ENCODE data around the gene NPM1. TPM values are rescaled to one million over a fixed set of nuclear protein-coding genes. Genes with fewer than 3 reads are reported as not detected.
A peak's percentile ranks its signal among the peaks of the same experiment; 100 is the strongest.

The NPM1 gene
- total and polyA plus RNA-seq, 2 donors (not counting 1 experiment from before 2014, with no cell fraction given): 158 to 920 TPM

DNA sequence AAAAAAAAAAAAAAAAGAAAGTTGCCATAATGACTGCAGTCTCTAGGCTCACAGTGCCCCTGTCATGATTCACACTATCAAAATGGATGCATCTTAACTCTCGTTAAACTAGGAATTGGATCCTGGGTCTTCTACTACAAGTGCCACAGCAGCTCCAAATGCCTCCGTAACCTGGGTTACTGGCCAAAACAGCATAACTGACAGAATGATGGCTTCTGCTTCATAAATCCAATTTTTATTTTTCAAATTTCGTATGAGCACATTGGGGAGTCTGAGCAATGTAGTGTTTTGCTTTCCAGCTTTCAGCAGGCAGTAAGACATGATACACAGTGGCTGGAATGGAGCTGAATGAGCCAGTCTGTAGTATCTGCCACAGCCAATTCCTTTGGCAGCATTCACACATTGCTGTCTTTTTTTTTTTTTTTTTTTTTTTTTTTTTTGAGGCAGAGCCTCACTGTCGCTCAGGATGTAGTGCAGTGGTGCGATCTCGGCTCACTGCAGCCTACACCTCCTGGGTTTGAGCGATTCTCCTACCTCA, 36.0 kb upstream of the NPM1 start:
- ChIA-PET POLR2A (interaction anchor here (0.7 kb wide), 1 partner anchor 16 kb away, joined by 5 read pairs; no protein-coding TSS in a partner anchor), CTCF (interaction anchor here (1.3 kb wide), 1 partner anchor 10 kb away, joined by 4 read pairs; no protein-coding TSS in a partner anchor)
- no peak overlapping the region for H3K27ac Mint-ChIP-seq
- Histone ChIP-seq H3K9me3 (ENCODE audit: control extremely low read depth in 1 of 3, control insufficient read depth in 2 of 3, insufficient read depth in 1 of 3, low read length in 2 of 3) (no peaks in the 10 kb centered on the region), H3K36me3 (replicated peaks in 1 of 2; ENCODE audit: control extremely low read depth in 1 of 2, control insufficient read depth in 1 of 2, extremely low read depth in 1 of 2, insufficient read depth in 2 of 2, low read length in 1 of 2) (no peaks in the 10 kb centered on the region), H2AFZ (ENCODE audit: insufficient read depth, low read depth, low read length, poor library complexity, severe bottlenecking) (no peak overlapping the region), H3K27me3 (replicated peaks in 1 of 4; ENCODE audit: control extremely low read depth in 1 of 4, control insufficient read depth in 3 of 4, insufficient read depth in 4 of 4, low read length in 3 of 4) (no peaks in the 10 kb centered on the region), H3K4me2 (replicated peaks; ENCODE audit: low read depth, low read length, poor library complexity, severe bottlenecking) (no peak overlapping the region), H3K79me2 (ENCODE audit: control insufficient read depth, insufficient read depth, low read length) (no peaks in the 10 kb centered on the region), H3K4me3 (ENCODE audit: control extremely low read depth in 1 of 5, extremely low read depth in 1 of 5, insufficient read depth in 1 of 5, low read depth in 2 of 5, low read length in 4 of 5) (no peak overlapping the region), H3K9ac (ENCODE audit: low read length) (no peak overlapping the region), H3K27ac (ENCODE audit: low read length in 2 of 2) (no peak overlapping the region), H4K20me1 (ENCODE audit: control insufficient read depth, insufficient read depth, low read length, poor library complexity, severe bottlenecking) (no peaks in the 10 kb centered on the region), H3K4me1 (ENCODE audit: control insufficient read depth in 2 of 2, insufficient read depth in 2 of 2, low read length in 2 of 2) (no peaks in the 10 kb centered on the region)
- no peaks in the 10 kb centered on the region for H3K9me3 Mint-ChIP-seq (ENCODE audit: insufficient read depth)
- peaks cover 6% of the 10 kb centered on the region for H3K27me3 Mint-ChIP-seq
- WGBS (ENCODE audit: insufficient coverage): 100% methylated on average over 2 of the region's 7 CpGs
- no peak overlapping the region for H3K4me3 Mint-ChIP-seq
- ATAC-seq (ENCODE audit: low read depth): no peak
- intact Hi-C loops (cut with micrococcal nuclease): no loop called here
- TF ChIP-seq, protein P1, sequence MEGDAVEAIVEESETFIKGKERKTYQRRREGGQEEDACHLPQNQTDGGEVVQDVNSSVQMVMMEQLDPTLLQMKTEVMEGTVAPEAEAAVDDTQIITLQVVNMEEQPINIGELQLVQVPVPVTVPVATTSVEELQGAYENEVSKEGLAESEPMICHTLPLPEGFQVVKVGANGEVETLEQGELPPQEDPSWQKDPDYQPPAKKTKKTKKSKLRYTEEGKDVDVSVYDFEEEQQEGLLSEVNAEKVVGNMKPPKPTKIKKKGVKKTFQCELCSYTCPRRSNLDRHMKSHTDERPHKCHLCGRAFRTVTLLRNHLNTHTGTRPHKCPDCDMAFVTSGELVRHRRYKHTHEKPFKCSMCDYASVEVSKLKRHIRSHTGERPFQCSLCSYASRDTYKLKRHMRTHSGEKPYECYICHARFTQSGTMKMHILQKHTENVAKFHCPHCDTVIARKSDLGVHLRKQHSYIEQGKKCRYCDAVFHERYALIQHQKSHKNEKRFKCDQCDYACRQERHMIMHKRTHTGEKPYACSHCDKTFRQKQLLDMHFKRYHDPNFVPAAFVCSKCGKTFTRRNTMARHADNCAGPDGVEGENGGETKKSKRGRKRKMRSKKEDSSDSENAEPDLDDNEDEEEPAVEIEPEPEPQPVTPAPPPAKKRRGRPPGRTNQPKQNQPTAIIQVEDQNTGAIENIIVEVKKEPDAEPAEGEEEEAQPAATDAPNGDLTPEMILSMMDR (IDR thresholded peaks at IDR 0.05): no peak
- TF ChIP-seq EZH2 (IDR thresholded peaks at IDR 0.05; ENCODE audit: borderline replicate concordance, insufficient read depth, low read depth, low read length, poor library complexity, severe bottlenecking): no peak
- DNase-seq: no peak
- peaks cover 4% of the 10 kb centered on the region for H3K4me1 Mint-ChIP-seq

DNA sequence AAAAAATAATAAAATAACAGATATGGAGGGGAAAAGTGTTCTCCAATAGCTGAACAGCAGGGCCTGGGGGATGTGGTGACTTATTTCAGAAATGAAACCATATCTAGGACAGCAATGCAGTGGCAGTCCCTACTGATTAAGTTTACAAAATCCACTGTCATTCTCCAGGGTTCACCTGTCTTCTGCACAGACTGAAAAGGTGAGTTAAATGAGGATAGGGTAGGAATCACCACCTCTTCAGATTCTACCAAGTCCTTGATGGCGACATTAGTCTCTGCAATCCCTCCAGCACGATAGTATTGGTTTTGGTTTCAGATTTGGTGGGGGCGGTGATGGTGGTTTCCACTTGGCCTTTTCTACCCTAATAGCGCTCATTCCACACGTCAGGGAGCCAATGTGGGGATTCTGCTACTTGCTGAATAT, 32.3 kb upstream of the NPM1 start:
- ATAC-seq (ENCODE audit: low read depth) (peak; percentile 14), DNase-seq (peak; percentile 17)
- no peak overlapping the region for H3K27ac ChIP-seq (ENCODE audit: low read length in 2 of 2)
- no peaks in the 10 kb centered on the region for H3K27me3 ChIP-seq (replicated peaks in 1 of 4; ENCODE audit: control extremely low read depth in 1 of 4, control insufficient read depth in 3 of 4, insufficient read depth in 4 of 4, low read length in 3 of 4)
- Mint-ChIP-seq H3K27ac (no peak overlapping the region), H3K9me3 (ENCODE audit: insufficient read depth) (no peaks in the 10 kb centered on the region), H3K4me1 (peaks cover 4% of the 10 kb centered on the region), H3K4me3 (peak overlapping the region; percentile 64), H3K27me3 (peaks cover 3% of the 10 kb centered on the region)
- CTCF ChIA-PET: no interaction called here
- H3K79me2 ChIP-seq (ENCODE audit: control insufficient read depth, insufficient read depth, low read length): no peaks in the 10 kb centered on the region
- no peaks in the 10 kb centered on the region for H3K36me3 ChIP-seq (replicated peaks in 1 of 2; ENCODE audit: control extremely low read depth in 1 of 2, control insufficient read depth in 1 of 2, extremely low read depth in 1 of 2, insufficient read depth in 2 of 2, low read length in 1 of 2)
- POLR2A ChIA-PET: no interaction called here
- H3K9me3 ChIP-seq (ENCODE audit: control extremely low read depth in 1 of 3, control insufficient read depth in 2 of 3, insufficient read depth in 1 of 3, low read length in 2 of 3): no peaks in the 10 kb centered on the region
- peak overlapping the region in 2 of 5 experiments; percentile 18 to 28 for H3K4me3 ChIP-seq (ENCODE audit: control extremely low read depth in 1 of 5, extremely low read depth in 1 of 5, insufficient read depth in 1 of 5, low read depth in 2 of 5, low read length in 4 of 5)
- peak overlapping the region; percentile 32 for H3K4me2 ChIP-seq (replicated peaks; ENCODE audit: low read depth, low read length, poor library complexity, severe bottlenecking)
- H3K4me1 ChIP-seq (ENCODE audit: control insufficient read depth in 2 of 2, insufficient read depth in 2 of 2, low read length in 2 of 2): no peaks in the 10 kb centered on the region
- intact Hi-C loops (cut with micrococcal nuclease): no loop called here
- peak overlapping the region; percentile 45 for H2AFZ ChIP-seq (ENCODE audit: insufficient read depth, low read depth, low read length, poor library complexity, severe bottlenecking)
- H3K9ac ChIP-seq (ENCODE audit: low read length): peak overlapping the region; percentile 38
- H4K20me1 ChIP-seq (ENCODE audit: control insufficient read depth, insufficient read depth, low read length, poor library complexity, severe bottlenecking): no peaks in the 10 kb centered on the region
- no peak for TF ChIP-seq EZH2 (IDR thresholded peaks at IDR 0.05; ENCODE audit: borderline replicate concordance, insufficient read depth, low read depth, low read length, poor library complexity, severe bottlenecking)
- TF ChIP-seq, protein P1 (IDR thresholded peaks at IDR 0.05): no peak
- whole genome bisulfite sequencing (ENCODE audit: insufficient coverage): 100% methylated on average over 1 of the region's 5 CpGs

Data from B cell (primary cell).